ENCODE results near the gene DNASE1L2. TPM values are rescaled to one million over a fixed set of nuclear protein-coding genes. Genes with fewer than 3 reads are reported as not detected.

DNASE1L2 gene
- total RNA-seq, 1 experiment from 2014 or later: 1.4 TPM

DNA sequence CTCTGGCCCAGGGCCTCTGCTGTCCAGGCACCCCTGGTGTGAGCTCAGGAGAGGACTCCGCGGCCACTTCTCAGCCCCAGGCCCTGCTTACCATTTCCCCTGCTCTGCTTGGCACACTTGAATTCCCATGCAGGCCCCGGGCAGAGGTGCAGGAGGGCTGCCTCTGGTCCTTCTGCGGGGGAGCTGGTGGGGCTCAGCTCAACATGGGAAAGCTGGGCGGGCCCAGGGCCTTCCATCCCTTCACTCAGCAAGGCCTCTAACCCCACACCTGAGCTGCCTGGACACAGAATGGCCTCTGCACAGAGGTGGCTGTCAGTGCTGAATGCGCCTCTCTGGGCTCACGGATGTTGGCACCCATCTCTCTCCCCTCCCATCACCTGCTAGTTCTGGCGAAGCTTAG is 44.2 kb downstream of the DNASE1L2 start:
- H3K9me3 ChIP-seq (replicated peaks): no peaks in the 10 kb centered on the region
- H3K4me1 ChIP-seq (replicated peaks): no peaks in the 10 kb centered on the region
- H3K4me3 ChIP-seq: no peak overlapping the region
- H3K27ac ChIP-seq: no peak overlapping the region
- peaks cover 85% of the 10 kb centered on the region for H3K27me3 ChIP-seq (replicated peaks)
- DNase-seq (ENCODE audit: low read depth in 1 of 2, low spot score in 2 of 2): no peak
- H3K36me3 ChIP-seq: no peaks in the 10 kb centered on the region

DNA sequence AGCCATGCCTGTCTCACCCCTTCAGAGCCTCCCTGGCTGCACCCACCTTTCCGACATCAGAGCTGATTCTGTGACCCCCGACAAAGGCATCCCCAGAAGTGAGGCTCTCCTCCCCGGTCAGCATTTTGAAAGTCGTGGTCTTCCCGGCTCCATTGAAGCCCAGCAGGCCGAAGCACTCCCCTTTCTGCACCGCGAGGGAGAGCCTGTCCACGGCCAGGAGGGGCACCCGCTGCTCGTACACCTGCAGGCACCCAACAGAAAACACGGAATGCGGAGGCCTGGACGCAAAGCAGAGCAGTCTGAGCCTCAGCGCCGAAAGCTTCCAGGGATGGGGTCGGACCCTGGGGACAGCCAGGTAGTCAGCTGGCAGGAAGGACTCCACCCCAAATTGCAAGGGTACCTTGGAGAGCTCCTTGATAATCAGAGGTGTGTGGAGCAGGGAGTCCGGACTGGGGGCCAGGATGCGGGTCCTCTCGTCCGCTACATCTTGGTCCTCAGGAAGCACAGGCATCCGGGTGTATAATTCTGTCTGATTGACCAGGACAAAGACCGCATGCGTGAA is 44.8 kb downstream of the DNASE1L2 start:
- H3K4me1 ChIP-seq (replicated peaks): no peaks in the 10 kb centered on the region
- peaks cover 87% of the 10 kb centered on the region for H3K27me3 ChIP-seq (replicated peaks)
- H3K27ac ChIP-seq: no peak overlapping the region
- no peak overlapping the region for H3K4me3 ChIP-seq
- H3K36me3 ChIP-seq: no peaks in the 10 kb centered on the region
- no peak for DNase-seq (ENCODE audit: low read depth in 1 of 2, low spot score in 2 of 2)
- no peaks in the 10 kb centered on the region for H3K9me3 ChIP-seq (replicated peaks)

DNA sequence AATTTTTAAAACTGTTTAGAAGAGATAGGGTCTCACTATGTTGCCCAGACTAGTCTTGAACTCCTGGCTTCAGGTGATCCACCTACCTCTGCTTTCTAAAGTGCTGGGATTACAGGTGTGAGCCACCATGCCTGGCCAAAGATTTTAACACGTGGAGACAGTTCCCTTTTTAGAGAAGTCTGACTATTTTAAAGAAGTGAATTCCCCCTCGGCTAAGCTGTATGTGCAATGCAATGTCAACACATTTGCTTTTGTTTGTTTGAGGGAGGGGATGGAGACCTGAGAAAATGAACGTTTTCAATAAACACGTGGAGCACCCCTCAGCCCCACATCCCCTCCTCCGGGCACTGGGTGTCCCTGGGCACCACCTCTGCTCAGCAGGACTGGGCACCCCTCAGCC is 46.0 kb downstream of the DNASE1L2 start:
- Histone ChIP-seq H3K27ac (no peak overlapping the region), H3K4me1 (replicated peaks) (no peaks in the 10 kb centered on the region), H3K9me3 (replicated peaks) (no peaks in the 10 kb centered on the region), H3K4me3 (no peak overlapping the region), H3K36me3 (no peaks in the 10 kb centered on the region), H3K27me3 (replicated peaks) (peaks cover 86% of the 10 kb centered on the region)
- DNase-seq (ENCODE audit: low read depth in 1 of 2, low spot score in 2 of 2): no peak

DNA sequence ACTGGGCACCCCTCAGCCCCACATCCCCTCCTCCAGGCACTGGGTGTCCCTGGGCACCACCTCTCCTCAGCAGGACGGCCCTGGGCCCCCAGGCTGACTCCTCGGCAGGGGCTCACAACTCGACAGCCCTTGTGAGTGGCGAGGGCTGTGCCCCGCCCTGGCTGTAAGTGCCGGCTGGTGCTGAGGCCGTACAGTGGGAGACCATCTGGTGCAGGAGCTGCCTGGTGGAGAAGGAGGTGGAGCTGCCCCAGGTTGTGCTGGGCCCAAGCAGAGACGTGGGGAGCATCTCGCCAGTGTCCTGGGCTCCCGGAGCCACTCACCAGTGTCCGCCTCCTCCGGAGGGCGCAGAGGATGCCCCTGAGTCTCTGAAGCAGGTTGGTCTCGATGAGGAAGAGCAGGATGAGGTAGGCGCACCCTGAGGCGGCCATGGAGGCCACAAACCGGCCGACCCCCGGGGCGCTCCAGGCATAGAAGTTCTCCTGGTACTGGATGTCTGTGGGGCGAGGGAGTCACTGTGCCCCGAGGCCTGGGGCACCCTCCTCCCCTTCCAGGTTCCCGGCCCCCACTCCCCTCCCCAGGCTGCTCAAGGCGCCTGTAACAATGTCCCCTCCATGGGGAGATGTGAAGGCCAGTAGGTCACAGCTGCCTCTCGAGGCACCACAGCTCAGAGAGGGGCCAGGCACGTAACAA is 46.8 kb downstream of the DNASE1L2 start:
- Histone ChIP-seq H3K4me3 (no peak overlapping the region), H3K27ac (no peak overlapping the region), H3K9me3 (replicated peaks) (no peaks in the 10 kb centered on the region), H3K36me3 (no peaks in the 10 kb centered on the region), H3K27me3 (replicated peaks) (peaks cover 88% of the 10 kb centered on the region), H3K4me1 (replicated peaks) (no peaks in the 10 kb centered on the region)
- no peak for DNase-seq (ENCODE audit: low read depth in 1 of 2, low spot score in 2 of 2)

DNA sequence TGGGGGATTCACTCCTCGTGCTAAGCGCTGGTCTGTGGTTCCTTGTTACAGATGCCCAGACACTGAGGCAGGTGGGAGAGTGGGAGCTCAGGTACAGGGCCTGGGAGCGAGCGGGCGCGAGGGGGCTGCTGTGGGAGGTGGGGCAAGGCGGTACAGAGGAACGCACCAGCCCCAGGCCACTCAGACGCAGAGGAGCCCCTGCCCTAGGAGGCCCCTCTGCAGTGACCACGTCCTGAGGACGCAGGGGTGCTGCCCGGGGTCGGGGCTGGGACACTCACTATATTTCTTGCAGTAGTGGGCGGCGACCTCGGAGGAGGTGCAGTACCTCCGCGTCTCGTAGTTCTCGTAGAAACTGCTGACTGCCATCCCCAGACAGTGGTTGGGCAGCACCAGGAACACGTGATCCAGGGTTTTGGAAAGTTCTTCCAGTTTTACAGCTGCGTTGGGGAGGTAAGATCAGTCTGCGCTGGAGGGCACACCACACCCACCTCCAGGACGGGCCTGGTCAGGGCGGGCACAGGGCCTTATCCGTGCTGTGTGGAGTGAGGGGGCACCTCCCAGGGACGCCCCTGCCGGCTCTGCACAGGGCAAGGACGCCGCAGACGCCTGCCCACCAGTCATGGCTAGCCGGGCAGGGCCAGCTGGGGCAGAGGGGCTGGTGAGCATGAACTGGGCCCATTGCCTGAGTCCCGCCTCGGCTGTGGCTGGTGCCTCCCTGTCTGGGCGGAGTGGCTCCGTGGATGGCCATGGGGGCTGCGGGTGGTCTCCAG is 47.9 kb downstream of the DNASE1L2 start:
- Histone ChIP-seq H3K36me3 (no peaks in the 10 kb centered on the region), H3K27ac (no peak overlapping the region), H3K4me3 (no peak overlapping the region), H3K4me1 (replicated peaks) (no peaks in the 10 kb centered on the region), H3K27me3 (replicated peaks) (peaks cover 84% of the 10 kb centered on the region), H3K9me3 (replicated peaks) (no peaks in the 10 kb centered on the region)
- DNase-seq (ENCODE audit: low read depth in 1 of 2, low spot score in 2 of 2): no peak

DNA sequence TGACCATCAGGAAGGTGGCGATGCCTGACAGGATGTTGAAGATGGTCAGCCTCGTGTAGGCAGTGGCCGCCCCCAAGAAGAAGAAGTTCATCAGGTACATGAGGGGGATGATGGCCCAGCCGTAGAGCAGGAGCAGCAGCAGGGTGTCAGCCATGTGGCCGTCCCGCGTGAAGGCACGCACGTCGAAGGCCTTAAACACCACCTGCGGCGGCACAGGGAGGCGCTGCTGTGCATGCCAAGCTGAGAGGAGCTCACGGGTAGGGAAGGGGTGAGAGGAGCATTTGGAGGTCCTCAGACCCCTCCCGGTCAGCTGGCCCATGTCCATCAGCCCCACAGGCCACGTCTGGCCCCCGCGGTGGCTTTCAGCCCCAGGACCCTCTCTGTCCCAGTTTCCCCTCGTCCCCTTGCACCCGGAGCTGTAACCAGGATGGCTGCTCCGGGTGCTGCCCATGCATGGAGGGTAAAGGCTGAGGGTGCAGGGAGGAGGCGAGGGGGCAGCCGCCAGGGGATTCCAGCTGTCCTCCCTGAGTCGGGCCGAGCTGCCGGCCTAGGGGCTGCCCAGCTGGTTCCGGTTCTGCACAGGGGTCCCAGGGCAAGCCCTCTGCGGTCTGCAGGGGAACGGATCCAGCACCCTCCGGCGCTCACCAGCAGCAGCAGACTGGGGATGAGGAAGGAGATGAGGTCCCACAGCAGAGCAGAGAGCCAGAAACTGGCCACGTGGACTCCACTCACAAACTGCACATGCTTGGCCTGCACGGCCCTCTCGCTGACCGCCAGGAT is 48.7 kb downstream of the DNASE1L2 start:
- Histone ChIP-seq H3K4me1 (replicated peaks) (no peaks in the 10 kb centered on the region), H3K4me3 (no peak overlapping the region), H3K27ac (no peak overlapping the region), H3K36me3 (no peaks in the 10 kb centered on the region), H3K9me3 (replicated peaks) (no peaks in the 10 kb centered on the region), H3K27me3 (replicated peaks) (peaks cover 81% of the 10 kb centered on the region)
- DNase-seq (ENCODE audit: low read depth in 1 of 2, low spot score in 2 of 2): no peak

DNA sequence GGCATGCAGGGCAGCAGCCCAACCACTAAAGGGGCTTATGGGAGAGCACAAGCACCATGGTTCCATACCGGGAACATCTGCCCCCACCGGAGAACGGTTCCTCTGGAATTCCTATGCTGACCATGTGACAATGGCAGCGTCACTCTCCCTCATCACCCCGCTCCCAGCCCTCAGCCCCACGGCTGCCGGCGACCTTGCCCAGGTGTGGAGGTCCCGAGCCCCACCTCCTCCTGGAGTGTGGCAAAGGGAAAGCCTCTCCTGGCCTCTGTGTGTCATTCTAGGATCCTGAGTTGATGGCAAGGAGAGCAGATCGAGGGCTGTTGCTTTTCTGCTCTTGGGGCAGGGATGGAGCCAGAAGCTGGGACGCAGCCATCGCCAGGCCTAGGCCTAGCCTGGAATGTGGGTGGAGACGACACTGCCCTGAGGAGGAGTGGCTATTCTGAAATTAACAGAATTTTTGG is 49.5 kb downstream of the DNASE1L2 start:
- H3K36me3 ChIP-seq: no peaks in the 10 kb centered on the region
- no peak overlapping the region for H3K4me3 ChIP-seq
- DNase-seq (ENCODE audit: low read depth in 1 of 2, low spot score in 2 of 2): no peak
- no peaks in the 10 kb centered on the region for H3K9me3 ChIP-seq (replicated peaks)
- H3K4me1 ChIP-seq (replicated peaks): no peaks in the 10 kb centered on the region
- peaks cover 83% of the 10 kb centered on the region for H3K27me3 ChIP-seq (replicated peaks)
- no peak overlapping the region for H3K27ac ChIP-seq

DNA sequence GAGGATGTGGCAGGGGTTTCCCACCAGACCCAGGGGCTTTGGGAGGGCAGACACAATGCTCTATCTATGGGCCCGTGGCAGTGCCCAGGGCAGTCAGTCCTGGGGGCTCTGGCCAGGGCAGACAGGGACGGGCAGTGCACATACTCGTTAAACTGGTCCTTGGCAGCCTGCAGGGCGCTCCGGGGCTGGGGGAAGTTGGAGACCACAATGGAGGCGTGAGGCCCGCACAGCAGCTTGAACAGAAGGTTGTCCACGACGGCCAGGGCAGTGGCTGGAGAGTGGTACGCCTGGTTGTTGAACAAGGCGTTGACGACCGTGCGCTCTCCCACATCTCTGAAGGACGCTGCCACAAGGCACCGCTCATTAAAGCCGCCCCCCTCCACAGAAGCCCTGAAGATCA is 50.3 kb downstream of the DNASE1L2 start:
- Histone ChIP-seq H3K4me3 (no peak overlapping the region), H3K36me3 (no peaks in the 10 kb centered on the region), H3K27ac (no peak overlapping the region), H3K4me1 (replicated peaks) (no peaks in the 10 kb centered on the region), H3K27me3 (replicated peaks) (peaks cover 78% of the 10 kb centered on the region), H3K9me3 (replicated peaks) (no peaks in the 10 kb centered on the region)
- DNase-seq (ENCODE audit: low read depth in 1 of 2, low spot score in 2 of 2): no peak

DNA sequence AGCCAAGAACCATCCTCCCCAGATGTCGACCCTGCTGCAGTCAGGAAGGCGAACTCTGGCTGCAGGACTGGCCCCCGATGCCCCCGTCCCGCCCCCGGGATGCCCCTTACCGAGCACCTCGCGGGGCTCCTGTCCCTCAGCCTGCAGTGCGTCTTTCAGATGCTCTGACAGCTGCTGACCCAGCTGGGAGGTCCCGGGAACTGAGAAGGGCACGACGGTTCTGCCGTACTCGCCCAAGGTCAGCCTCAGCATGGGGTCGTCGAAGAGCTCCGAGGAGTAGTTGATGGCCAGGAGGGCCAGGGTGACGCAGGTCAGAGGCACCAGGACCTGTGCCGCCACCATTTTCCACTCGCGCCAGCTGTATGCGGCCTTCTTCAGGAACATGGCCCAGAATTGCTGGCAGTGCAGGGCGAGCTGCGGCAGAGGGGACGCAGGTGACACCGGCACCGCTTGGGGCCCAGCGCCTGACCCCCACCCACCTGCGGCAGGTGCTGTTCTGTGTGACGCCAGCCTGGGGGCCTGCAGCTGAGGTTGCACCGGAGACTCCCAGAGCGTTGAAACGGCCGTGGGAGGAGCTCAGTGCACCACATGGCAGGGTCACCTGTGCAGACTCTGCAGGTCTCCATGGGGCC is 51.8 kb downstream of the DNASE1L2 start:
- no peak for DNase-seq (ENCODE audit: low read depth in 1 of 2, low spot score in 2 of 2)
- no peaks in the 10 kb centered on the region for H3K36me3 ChIP-seq
- H3K27ac ChIP-seq: no peak overlapping the region
- peaks cover 80% of the 10 kb centered on the region for H3K27me3 ChIP-seq (replicated peaks)
- H3K4me1 ChIP-seq (replicated peaks): no peaks in the 10 kb centered on the region
- H3K4me3 ChIP-seq: no peak overlapping the region
- no peaks in the 10 kb centered on the region for H3K9me3 ChIP-seq (replicated peaks)

Other genes starting within 250 kb of the DNASE1L2 start
- gene SYNGR3, start 246.5 kb upstream of the DNASE1L2 start, total RNA-seq (2014; rRNA removed; shearing (Covaris generic)): 1.8 and 7.3 TPM in 2 replicates
- gene ZNF598, start 226.6 kb upstream of the DNASE1L2 start, total RNA-seq (2014; rRNA removed; shearing (Covaris generic)): 13.5 and 20.4 TPM in 2 replicates
- gene NPW, start 216.7 kb upstream of the DNASE1L2 start, total RNA-seq (2014; rRNA removed; shearing (Covaris generic)): not detected in 2 replicates
- 50.2 and 57.3 TPM in 2 replicates for gene NHERF2, start 209.5 kb upstream of the DNASE1L2 start, total RNA-seq (2014; rRNA removed; shearing (Covaris generic))
- 33.9 and 59.3 TPM in 2 replicates for gene NTHL1, start 188.6 kb upstream of the DNASE1L2 start, total RNA-seq (2014; rRNA removed; shearing (Covaris generic))
- gene TSC2, start 188.5 kb upstream of the DNASE1L2 start, total RNA-seq (2014; rRNA removed; shearing (Covaris generic)): 36.9 and 51.9 TPM in 2 replicates
- 60.4 and 97.9 TPM in 2 replicates for gene PKD1, start 100.5 kb upstream of the DNASE1L2 start, total RNA-seq (2014; rRNA removed; shearing (Covaris generic))
- gene RAB26, start 87.8 kb upstream of the DNASE1L2 start, total RNA-seq (2014; rRNA removed; shearing (Covaris generic)): 0.16 TPM in 1 of 2 replicates, not detected in the other
- gene TRAF7, start 80.7 kb upstream of the DNASE1L2 start, total RNA-seq (2014; rRNA removed; shearing (Covaris generic)): 26.4 and 39.5 TPM in 2 replicates
- gene CASKIN1, start 39.8 kb upstream of the DNASE1L2 start, total RNA-seq (2014; rRNA removed; shearing (Covaris generic)): not detected in 2 replicates
- 25.3 and 34.1 TPM in 2 replicates for gene MLST8, start 31.0 kb upstream of the DNASE1L2 start, total RNA-seq (2014; rRNA removed; shearing (Covaris generic))
- 0.88 and 4.6 TPM in 2 replicates for gene BRICD5, start 25.6 kb upstream of the DNASE1L2 start, total RNA-seq (2014; rRNA removed; shearing (Covaris generic))
- gene PGP, start 21.6 kb upstream of the DNASE1L2 start, total RNA-seq (2014; rRNA removed; shearing (Covaris generic)): 37.8 and 47.1 TPM in 2 replicates
- 44.7 and 47.6 TPM in 2 replicates for gene E4F1, start 12.9 kb upstream of the DNASE1L2 start, total RNA-seq (2014; rRNA removed; shearing (Covaris generic))
- 80.2 and 93.3 TPM in 2 replicates for gene ECI1, start 15.1 kb downstream of the DNASE1L2 start, total RNA-seq (2014; rRNA removed; shearing (Covaris generic))
- 122 and 164 TPM in 2 replicates for gene RNPS1, start 31.7 kb downstream of the DNASE1L2 start, total RNA-seq (2014; rRNA removed; shearing (Covaris generic))
- gene ABCA3, start 104.3 kb downstream of the DNASE1L2 start, total RNA-seq (2014; rRNA removed; shearing (Covaris generic)): 0.06 TPM in 1 of 2 replicates, not detected in the other
- gene CCNF, start 193.0 kb downstream of the DNASE1L2 start, total RNA-seq (2014; rRNA removed; shearing (Covaris generic)): 43.4 and 48.2 TPM in 2 replicates
- 22.3 and 36.3 TPM in 2 replicates for gene TEDC2, start 223.7 kb downstream of the DNASE1L2 start, total RNA-seq (2014; rRNA removed; shearing (Covaris generic))
- 0.24 TPM in 1 of 2 replicates, not detected in the other for gene NTN3, start 234.9 kb downstream of the DNASE1L2 start, total RNA-seq (2014; rRNA removed; shearing (Covaris generic))
- gene TBC1D24, start 238.7 kb downstream of the DNASE1L2 start, total RNA-seq (2014; rRNA removed; shearing (Covaris generic)): 8.4 and 9.3 TPM in 2 replicates